Measurements from ENCODE around the gene ZNF319. TPM values are rescaled to one million over a fixed set of nuclear protein-coding genes. Genes with fewer than 3 reads are reported as not detected.
A peak's percentile ranks its signal among the peaks of the same experiment; 100 is the strongest.

The ZNF319 gene
- total and polyA plus RNA-seq, 2 of the 13 experiments (the other 11 are each of a cell fraction or from before 2014, with no cell fraction given) = 2.4 to 3.6 TPM

DNA sequence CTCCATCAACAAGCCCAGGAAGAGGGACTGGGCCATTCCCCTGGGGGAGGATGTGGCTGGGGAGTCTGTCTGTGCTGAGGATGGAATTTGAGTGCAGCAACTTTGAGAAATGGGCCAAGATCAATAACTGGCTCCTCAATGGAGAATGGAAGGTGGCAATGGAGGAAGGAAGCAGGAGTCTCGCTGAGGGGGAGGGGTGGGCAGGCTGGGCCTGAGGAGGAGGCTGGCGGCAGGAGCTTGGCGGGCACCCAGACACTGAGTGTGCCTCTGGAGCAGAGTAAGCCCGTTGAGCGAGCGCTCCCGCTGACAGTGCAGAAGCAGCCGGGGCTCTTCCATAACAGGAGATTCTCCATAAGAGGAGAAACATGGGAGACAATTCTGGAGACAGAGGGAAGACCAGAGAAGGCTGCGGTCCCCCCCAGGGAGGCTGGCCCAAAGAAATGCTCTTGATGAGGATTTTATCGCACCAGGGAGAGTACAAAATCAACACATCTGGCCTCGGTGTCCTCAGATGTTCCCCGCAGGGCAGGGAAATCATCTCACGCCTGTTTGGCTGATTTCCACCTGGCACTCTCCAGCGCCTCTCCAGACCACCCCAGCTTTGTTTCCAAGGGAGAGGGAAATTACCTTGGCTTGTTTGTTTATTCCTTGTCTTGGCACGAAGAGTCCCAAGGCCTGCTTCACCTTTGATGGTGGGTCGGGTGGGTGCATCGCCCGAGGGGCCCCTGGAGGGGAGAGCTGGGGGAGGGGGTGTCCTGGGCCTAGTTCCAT, 22.3 kb upstream of the ZNF319 start (continued):
- TF ChIP-seq, protein P1, sequence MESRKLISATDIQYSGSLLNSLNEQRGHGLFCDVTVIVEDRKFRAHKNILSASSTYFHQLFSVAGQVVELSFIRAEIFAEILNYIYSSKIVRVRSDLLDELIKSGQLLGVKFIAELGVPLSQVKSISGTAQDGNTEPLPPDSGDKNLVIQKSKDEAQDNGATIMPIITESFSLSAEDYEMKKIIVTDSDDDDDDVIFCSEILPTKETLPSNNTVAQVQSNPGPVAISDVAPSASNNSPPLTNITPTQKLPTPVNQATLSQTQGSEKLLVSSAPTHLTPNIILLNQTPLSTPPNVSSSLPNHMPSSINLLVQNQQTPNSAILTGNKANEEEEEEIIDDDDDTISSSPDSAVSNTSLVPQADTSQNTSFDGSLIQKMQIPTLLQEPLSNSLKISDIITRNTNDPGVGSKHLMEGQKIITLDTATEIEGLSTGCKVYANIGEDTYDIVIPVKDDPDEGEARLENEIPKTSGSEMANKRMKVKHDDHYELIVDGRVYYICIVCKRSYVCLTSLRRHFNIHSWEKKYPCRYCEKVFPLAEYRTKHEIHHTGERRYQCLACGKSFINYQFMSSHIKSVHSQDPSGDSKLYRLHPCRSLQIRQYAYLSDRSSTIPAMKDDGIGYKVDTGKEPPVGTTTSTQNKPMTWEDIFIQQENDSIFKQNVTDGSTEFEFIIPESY (CRISPR knock-in tag; IDR thresholded peaks at IDR 0.05) = peak; percentile 83
- TF ChIP-seq POLR2G (IDR thresholded peaks at IDR 0.05; ENCODE audit: low read depth, low read length) = 0 out of 2 replicates have a peak, but pooled peaks have one; percentile 12
- no peak for TF ChIP-seq AHDC1 (CRISPR knock-in tag; IDR thresholded peaks at IDR 0.05; ENCODE audit: borderline replicate concordance)
- TF ChIP-seq, protein P2, sequence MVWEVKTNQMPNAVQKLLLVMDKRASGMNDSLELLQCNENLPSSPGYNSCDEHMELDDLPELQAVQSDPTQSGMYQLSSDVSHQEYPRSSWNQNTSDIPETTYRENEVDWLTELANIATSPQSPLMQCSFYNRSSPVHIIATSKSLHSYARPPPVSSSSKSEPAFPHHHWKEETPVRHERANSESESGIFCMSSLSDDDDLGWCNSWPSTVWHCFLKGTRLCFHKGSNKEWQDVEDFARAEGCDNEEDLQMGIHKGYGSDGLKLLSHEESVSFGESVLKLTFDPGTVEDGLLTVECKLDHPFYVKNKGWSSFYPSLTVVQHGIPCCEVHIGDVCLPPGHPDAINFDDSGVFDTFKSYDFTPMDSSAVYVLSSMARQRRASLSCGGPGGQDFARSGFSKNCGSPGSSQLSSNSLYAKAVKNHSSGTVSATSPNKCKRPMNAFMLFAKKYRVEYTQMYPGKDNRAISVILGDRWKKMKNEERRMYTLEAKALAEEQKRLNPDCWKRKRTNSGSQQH (CRISPR knock-in tag; IDR thresholded peaks at IDR 0.05; ENCODE audit: low read depth) = no peak
- TF ChIP-seq ZNF569 (CRISPR knock-in tag; IDR thresholded peaks at IDR 0.05; ENCODE audit: borderline replicate concordance) = no peak
- TF ChIP-seq ZNF770 (CRISPR knock-in tag; IDR thresholded peaks at IDR 0.05) = no peak
- no peak for TF ChIP-seq TBX3 (IDR thresholded peaks at IDR 0.05; ENCODE audit: borderline replicate concordance)
- TF ChIP-seq CEBPB (IDR thresholded peaks at IDR 0.05; ENCODE audit: borderline replicate concordance, low read depth, low read length) = no peak
- TF ChIP-seq, protein P3, sequence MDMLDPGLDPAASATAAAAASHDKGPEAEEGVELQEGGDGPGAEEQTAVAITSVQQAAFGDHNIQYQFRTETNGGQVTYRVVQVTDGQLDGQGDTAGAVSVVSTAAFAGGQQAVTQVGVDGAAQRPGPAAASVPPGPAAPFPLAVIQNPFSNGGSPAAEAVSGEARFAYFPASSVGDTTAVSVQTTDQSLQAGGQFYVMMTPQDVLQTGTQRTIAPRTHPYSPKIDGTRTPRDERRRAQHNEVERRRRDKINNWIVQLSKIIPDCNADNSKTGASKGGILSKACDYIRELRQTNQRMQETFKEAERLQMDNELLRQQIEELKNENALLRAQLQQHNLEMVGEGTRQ (IDR thresholded peaks at IDR 0.05; ENCODE audit: low read depth, low read length) = no peak
- TF ChIP-seq, protein P3 (CRISPR knock-in tag; IDR thresholded peaks at IDR 0.05; ENCODE audit: borderline replicate concordance) = no peak
- no peak for TF ChIP-seq CENPT (CRISPR knock-in tag; IDR thresholded peaks at IDR 0.05; ENCODE audit: low read depth)
- no peak for TF ChIP-seq HNRNPK (IDR thresholded peaks at IDR 0.05; ENCODE audit: low read depth, low read length, poor library complexity, severe bottlenecking)
